K562 (cell line): ENCODE data around the gene CDC42EP2. TPM values are rescaled to one million over a fixed set of nuclear protein-coding genes. Genes with fewer than 3 reads are reported as not detected.

Experiments used
- ATAC-seq: fragments of 200-7000 bp; cut with Tn5 transposase; 3 replicates; pipeline ENCODE4 v1.9.1; 2020; ENCODE audit warnings: moderate library complexity
- BruUV-seq: library from RNA; stranded (reverse); fragments of 400-500 nt; replicated peaks from 2 replicates; lab custom pipeline; 2021; lab: Mats Ljungman, UMichigan
- CTCF ChIA-PET: fragments of 300-600 bp; formaldehyde crosslinking; extraction: SDS; loops from one replicate; lab custom pipeline; 2021; ENCODE audit warnings: low intra/inter-chr PET ratio; lab: Yijun Ruan, JAX
- POLR2A ChIA-PET: fragments of 300-600, 350-650 bp; sonication (Branson Sonifier 250); formaldehyde crosslinking; extraction: SDS; loops from one replicate; lab custom pipeline; 2021; ENCODE audit warnings: antibody characterized with exemption, inconsistent platforms; lab: Yijun Ruan, JAX
- DNase-seq, 4 experiments: peaks; one replicate each; pipeline versions ENCODE4 v3.0.0 to v3.0.0-alpha.2; 2011 to 2018; ENCODE audit warnings: low spot score in 3 of 4, mixed read lengths in 3 of 4; ENCODE audit errors: extremely low read depth in 1 of 4
- FAIRE-seq: peaks from 2 replicates; lab custom pipeline; 2011; peaks lifted over from hg19 to GRCh38; lab: Jason Lieb, UNC
- H2AFZ ChIP-seq: 2 replicates; pipeline ENCODE4 v1.6.0; 2011; ENCODE audit warnings: low read depth, low read length, control low read depth, inconsistent platforms
- H3K27ac ChIP-seq: fragments of 200-600 bp; 3 replicates; pipeline ENCODE4 v1.8.0; 2011; ENCODE audit warnings: low read depth, mild to moderate bottlenecking, control low read depth, inconsistent platforms, low read length, moderate library complexity, mixed read lengths; ENCODE audit errors: extremely low read depth
- H3K27me3 ChIP-seq, 2 experiments: fragments of 300-600 bp in 1 of 2; 2 replicates in 1 of 2; 3 replicates in 1 of 2; pipeline versions ENCODE4 v1.6.0 to v1.8.0; 2011; ENCODE audit warnings: inconsistent platforms in 2 of 2, low read length in 2 of 2, mild to moderate bottlenecking in 1 of 2, mixed read lengths in 1 of 2, moderate library complexity in 1 of 2; ENCODE audit not compliant: control insufficient read depth in 2 of 2, insufficient read depth in 2 of 2
- H3K36me3 ChIP-seq: fragments of 300-600 bp; 3 replicates; pipeline ENCODE4 v1.8.0; 2011; ENCODE audit warnings: mild to moderate bottlenecking, low read length, inconsistent platforms; ENCODE audit not compliant: control insufficient read depth, insufficient read depth
- H3K4me1 ChIP-seq, 2 experiments: fragments of 200-600 bp in 1 of 2; replicated peaks in 1 of 2; 2 replicates in 1 of 2; 3 replicates in 1 of 2; pipeline versions ENCODE4 v1.5.1 to v1.8.0; 2011; ENCODE audit warnings: inconsistent platforms in 2 of 2, low read length in 2 of 2, mild to moderate bottlenecking in 1 of 2, mixed read lengths in 1 of 2, moderate library complexity in 1 of 2; ENCODE audit not compliant: control insufficient read depth in 2 of 2, insufficient read depth in 2 of 2
- H3K4me2 ChIP-seq: 2 replicates; pipeline ENCODE4 v1.6.1; 2011; ENCODE audit warnings: low read length, control low read depth, inconsistent platforms, mixed read lengths; ENCODE audit not compliant: insufficient read depth
- H3K4me3 ChIP-seq: fragments of 200-600 bp; sonication (generic), shearing (Covaris generic); 2 replicates; pipeline ENCODE4 v1.5.1; 2016; ENCODE audit warnings: control low read depth, inconsistent platforms
- H3K79me2 ChIP-seq: fragments of 200-600 bp; 3 replicates; pipeline ENCODE4 v1.8.0; 2011; ENCODE audit warnings: low read length, inconsistent platforms; ENCODE audit not compliant: control insufficient read depth, insufficient read depth
- H3K9ac ChIP-seq, 2 experiments: 2 replicates each; pipeline versions ENCODE4 v1.6.0 to v1.6.1; 2011; ENCODE audit warnings: low read depth in 2 of 2, low read length in 2 of 2, control low read depth in 1 of 2, inconsistent platforms in 1 of 2, mild to moderate bottlenecking in 1 of 2, mixed read lengths in 1 of 2; ENCODE audit not compliant: insufficient read depth in 1 of 2
- H3K9me1 ChIP-seq: one replicate; pipeline ENCODE4 v1.6.0; 2011; ENCODE audit warnings: inconsistent platforms, mild to moderate bottlenecking, low read length, moderate library complexity; ENCODE audit not compliant: control insufficient read depth, insufficient read depth
- H3K9me3 ChIP-seq: replicated peaks from 2 replicates; pipeline ENCODE4 v1.5.1; 2011; ENCODE audit warnings: low read depth, low read length, inconsistent platforms; ENCODE audit not compliant: control insufficient read depth, insufficient read depth
- H4K20me1 ChIP-seq: replicated peaks from 2 replicates; pipeline ENCODE4 v1.6.1; 2011; ENCODE audit warnings: low read length, inconsistent platforms, mixed read lengths; ENCODE audit not compliant: control insufficient read depth, insufficient read depth
- BRD4 ChIP-seq: fragments of 200-600 bp; sonication (generic); IDR thresholded peaks from 2 replicates; pipeline ENCODE4 v1.6.1; 2017; ENCODE audit warnings: inconsistent platforms
- EHMT2 ChIP-seq: fragments of 450-650 bp; IDR thresholded peaks from 2 replicates; pipeline ENCODE4 v1.6.1; 2018; ENCODE audit warnings: antibody characterized with exemption
- ESRRA ChIP-seq: fragments of 450-650 bp; IDR thresholded peaks from 2 replicates; pipeline ENCODE4 v1.6.1; 2014; ENCODE audit warnings: low read depth, mild to moderate bottlenecking, moderate library complexity, borderline replicate concordance
- HDGF ChIP-seq: fragments of 450-650 bp; IDR thresholded peaks from 2 replicates; pipeline ENCODE4 v1.6.1; 2016
- HNRNPH1 ChIP-seq: fragments of 200-400 bp; formaldehyde crosslinking; optimal IDR thresholded peaks from 2 replicates; pipeline ENCODE3; 2017; ENCODE audit warnings: low read depth, mild to moderate bottlenecking, low read length, moderate library complexity
- NFIC ChIP-seq: fragments of 450-650 bp; IDR thresholded peaks from 2 replicates; pipeline ENCODE4 v1.6.1; 2017; ENCODE audit warnings: mild to moderate bottlenecking, inconsistent platforms
- PCBP1 ChIP-seq: fragments of 200-400 bp; formaldehyde crosslinking; IDR thresholded peaks from 2 replicates; pipeline ENCODE4 v1.6.1; 2018; ENCODE audit warnings: mild to moderate bottlenecking, low read depth, low read length; ENCODE audit not compliant: poor library complexity, severe bottlenecking
- RAD21 ChIP-seq, 2 experiments: fragments of 250-450 bp in 1 of 2; fragments of 450-650 bp in 1 of 2; sonication (Bioruptor Pico) in 1 of 2; formaldehyde crosslinking in 1 of 2; IDR thresholded peaks in 1 of 2; conservative IDR thresholded peaks in 1 of 2; 2 replicates each; pipeline versions ENCODE4 v1.4.0 to v1.8.0; 2020 to 2022; ENCODE audit warnings: mild to moderate bottlenecking in 2 of 2, moderate library complexity in 1 of 2
- RBM17 ChIP-seq: fragments of 200-400 bp; formaldehyde crosslinking; IDR thresholded peaks from 2 replicates; pipeline ENCODE4 v1.6.1; 2017; ENCODE audit warnings: low read depth, mild to moderate bottlenecking, low read length, borderline replicate concordance
- TAF9B ChIP-seq: fragments of 450-650 bp; IDR thresholded peaks from 2 replicates; pipeline ENCODE4 v1.6.1; 2018; ENCODE audit warnings: mild to moderate bottlenecking; ENCODE audit not compliant: partially characterized antibody
- TAL1 ChIP-seq: fragments of 450-650 bp; IDR thresholded peaks from 2 replicates; pipeline ENCODE4 v1.6.1; 2016; ENCODE audit warnings: mild to moderate bottlenecking
- THRA ChIP-seq: fragments of 450-650 bp; IDR thresholded peaks from 2 replicates; pipeline ENCODE4 v1.6.1; 2017; ENCODE audit warnings: mild to moderate bottlenecking, moderate library complexity
- ZC3H4 ChIP-seq: sonication (generic); formaldehyde crosslinking; IDR thresholded peaks from 2 replicates; pipeline ENCODE4 v1.9.0; 2021; ENCODE audit warnings: missing genetic modification reagents, borderline replicate concordance
- ZNF23 ChIP-seq: fragments of 250-450 bp; sonication (Bioruptor Pico); IDR thresholded peaks from 2 replicates; pipeline ENCODE4 v1.4.0; 2020; ENCODE audit warnings: mild to moderate bottlenecking
- WGBS: fragments of 100-300 bp; shearing (Covaris generic); methylation state at CpG from one replicate; pipeline ENCODE4 v1.1.6; 2016; ENCODE audit warnings: low coverage, mixed read lengths; ENCODE audit not compliant: insufficient coverage; ENCODE audit errors: missing lambda C conversion rate; 5-methylcytosine and 5-hydroxymethylcytosine counted together
- in situ Hi-C: fragments of 300-500 bp; cut with MboI; formaldehyde crosslinking; loops from 4 replicates; pipeline ENCODE4 v1.15.0; 2018; ENCODE audit warnings: inconsistent platforms, mixed read lengths
- intact Hi-C: fragments of 100-400 bp; cut with micrococcal nuclease; formaldehyde crosslinking; loops from 2 replicates; pipeline ENCODE4 v1.14.2; 2022
- polyA plus RNA-seq, 8 experiments: library from polyadenylated mRNA; depleted of rRNA in 4 of 8; stranded (reverse) in 5 of 8; unstranded in 3 of 8; fragments of >200 nt; fragmentation: Nextera tagmentation in 2 of 8; fragmentation: Illumina TruSeq in 1 of 8; extraction: Ambion mirVana in 2 of 8; extraction: Trizol in 1 of 8; gene quantifications; 2 replicates each; pipeline versions ENCODE4 v1.2.1 to v1.2.3, GENCODE V29; 2011 to 2014; ENCODE audit warnings: inconsistent platforms in 1 of 8, missing spikeins in 1 of 8
- total RNA-seq, 7 experiments: library from RNA; depleted of rRNA in 6 of 7; stranded (reverse); fragments of >200 nt in 6 of 7; fragmentation: Illumina TruSeq in 2 of 7; extraction: Trizol in 2 of 7; gene quantifications; 2 replicates each; pipeline versions ENCODE4 v1.2.1 to v1.2.3, GENCODE V29; 2011 to 2021; ENCODE audit warnings: low replicate concordance in 1 of 7
- TF ChIP-seq, protein P1 (sequence below), 2 experiments: fragments of 450-650 bp in 1 of 2; sonication (generic) in 1 of 2; formaldehyde crosslinking; conservative IDR thresholded peaks; 2 replicates each; pipeline versions ENCODE4 v1.4.0 to v1.8.1; 2020 to 2022; ENCODE audit warnings: mild to moderate bottlenecking in 1 of 2, missing genetic modification reagents in 1 of 2
- TF ChIP-seq, protein P2 (sequence below): fragments of 250-450 bp; sonication (Bioruptor Pico); IDR thresholded peaks from 2 replicates; pipeline ENCODE4 v1.4.0; 2020; ENCODE audit warnings: mild to moderate bottlenecking, moderate library complexity, borderline replicate concordance
- TF ChIP-seq, protein P3 (sequence below): fragments of 450-650 bp; IDR thresholded peaks from 2 replicates; pipeline ENCODE4 v1.6.1; 2016

CDC42EP2 gene
- total and polyA plus RNA-seq, 9 of the 15 experiments (the other 6 are each of a cell fraction or from before 2014, with no cell fraction given) = 0.27 to 3.5 (median 0.83) TPM; not detected in 1

GRCh38 chr11:65366340-65366773, 51.7 kb downstream of the CDC42EP2 start:
- Histone ChIP-seq H3K9me1 (no peaks in the 10 kb centered on the region), H2AFZ (peak overlapping the region; percentile 73; the same call in 1 of the 2 replicates), H3K27ac (peak overlapping the region; percentile 12; the same call in 2 of the 3 replicates), H3K27me3 (no peaks in the 10 kb centered on the region), H3K4me2 (peak overlapping the region; percentile 69), H3K79me2 (peaks cover 6% of the 10 kb centered on the region; the same call in 2 of the 3 replicates), H3K36me3 (no peaks in the 10 kb centered on the region), H3K9me3 (no peaks in the 10 kb centered on the region), H3K4me1 (peaks cover 34 to 40% of the 10 kb centered on the region in 2 experiments; a peak in 4 of 5 replicates), H3K4me3 (no peak overlapping the region), H3K9ac (peak overlapping the region in 1 of 2 experiments; percentile 34; a peak in 1 of 4 replicates), H4K20me1 (no peaks in the 10 kb centered on the region)
- in situ Hi-C loops = loop anchor here (5.0 kb wide), 1 partner anchor 146 kb away; no protein-coding TSS in a partner anchor
- WGBS = 0% methylated on average over 4 of the region's 4 CpGs
- ChIA-PET POLR2A (interaction anchor here (0.8 to 10.7 kb wide), 7 partner anchors 9 to 140 kb away, joined by 3 to 152 read pairs (median 7); partner anchors contain the start of genes MALAT1 and NEAT1), CTCF (interaction anchor here (0.8 to 2.0 kb wide), 4 partner anchors 67 to 150 kb away, joined by 3 to 7 read pairs (median 5); no protein-coding TSS in a partner anchor)
- intact Hi-C loops = loop anchor here (1.0 to 2.0 kb wide), 4 partner anchors 50 to 144 kb away; no protein-coding TSS in a partner anchor
- ATAC-seq = peak; percentile 82
- peak; percentile 58 for FAIRE-seq
- DNase-seq = peak; percentile 70 to 83 (median 76)
- BruUV-seq = no TSS peak
- TF ChIP-seq RAD21 (CRISPR knock-in tag; conservative IDR thresholded peaks at IDR 0.05 in 1 of 2, IDR thresholded peaks at IDR 0.05 in 1 of 2) (peak; percentile 90 to 93), ESRRA (peak; percentile 64), ZC3H4 (CRISPR knock-in tag) (no peak), HNRNPH1 (no peak), ZNF23 (CRISPR knock-in tag) (no peak), THRA (no peak), NFIC (0 out of 2 replicates have a peak, but pooled peaks have one; percentile 13), HDGF (no peak), RBM17 (no peak), TAF9B (no peak), TAL1 (no peak), BRD4 (no peak), EHMT2 (no peak), PCBP1 (no peak)
- TF ChIP-seq, protein P1, sequence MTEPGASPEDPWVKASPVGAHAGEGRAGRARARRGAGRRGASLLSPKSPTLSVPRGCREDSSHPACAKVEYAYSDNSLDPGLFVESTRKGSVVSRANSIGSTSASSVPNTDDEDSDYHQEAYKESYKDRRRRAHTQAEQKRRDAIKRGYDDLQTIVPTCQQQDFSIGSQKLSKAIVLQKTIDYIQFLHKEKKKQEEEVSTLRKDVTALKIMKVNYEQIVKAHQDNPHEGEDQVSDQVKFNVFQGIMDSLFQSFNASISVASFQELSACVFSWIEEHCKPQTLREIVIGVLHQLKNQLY (CRISPR knock-in tag; conservative IDR thresholded peaks at IDR 0.05) = no peak
- TF ChIP-seq, protein P2, sequence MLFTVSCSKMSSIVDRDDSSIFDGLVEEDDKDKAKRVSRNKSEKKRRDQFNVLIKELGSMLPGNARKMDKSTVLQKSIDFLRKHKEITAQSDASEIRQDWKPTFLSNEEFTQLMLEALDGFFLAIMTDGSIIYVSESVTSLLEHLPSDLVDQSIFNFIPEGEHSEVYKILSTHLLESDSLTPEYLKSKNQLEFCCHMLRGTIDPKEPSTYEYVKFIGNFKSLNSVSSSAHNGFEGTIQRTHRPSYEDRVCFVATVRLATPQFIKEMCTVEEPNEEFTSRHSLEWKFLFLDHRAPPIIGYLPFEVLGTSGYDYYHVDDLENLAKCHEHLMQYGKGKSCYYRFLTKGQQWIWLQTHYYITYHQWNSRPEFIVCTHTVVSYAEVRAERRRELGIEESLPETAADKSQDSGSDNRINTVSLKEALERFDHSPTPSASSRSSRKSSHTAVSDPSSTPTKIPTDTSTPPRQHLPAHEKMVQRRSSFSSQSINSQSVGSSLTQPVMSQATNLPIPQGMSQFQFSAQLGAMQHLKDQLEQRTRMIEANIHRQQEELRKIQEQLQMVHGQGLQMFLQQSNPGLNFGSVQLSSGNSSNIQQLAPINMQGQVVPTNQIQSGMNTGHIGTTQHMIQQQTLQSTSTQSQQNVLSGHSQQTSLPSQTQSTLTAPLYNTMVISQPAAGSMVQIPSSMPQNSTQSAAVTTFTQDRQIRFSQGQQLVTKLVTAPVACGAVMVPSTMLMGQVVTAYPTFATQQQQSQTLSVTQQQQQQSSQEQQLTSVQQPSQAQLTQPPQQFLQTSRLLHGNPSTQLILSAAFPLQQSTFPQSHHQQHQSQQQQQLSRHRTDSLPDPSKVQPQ (CRISPR knock-in tag) = no peak
- TF ChIP-seq, protein P3, sequence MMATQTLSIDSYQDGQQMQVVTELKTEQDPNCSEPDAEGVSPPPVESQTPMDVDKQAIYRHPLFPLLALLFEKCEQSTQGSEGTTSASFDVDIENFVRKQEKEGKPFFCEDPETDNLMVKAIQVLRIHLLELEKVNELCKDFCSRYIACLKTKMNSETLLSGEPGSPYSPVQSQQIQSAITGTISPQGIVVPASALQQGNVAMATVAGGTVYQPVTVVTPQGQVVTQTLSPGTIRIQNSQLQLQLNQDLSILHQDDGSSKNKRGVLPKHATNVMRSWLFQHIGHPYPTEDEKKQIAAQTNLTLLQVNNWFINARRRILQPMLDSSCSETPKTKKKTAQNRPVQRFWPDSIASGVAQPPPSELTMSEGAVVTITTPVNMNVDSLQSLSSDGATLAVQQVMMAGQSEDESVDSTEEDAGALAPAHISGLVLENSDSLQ = 0 out of 2 replicates have a peak, but pooled peaks have one; percentile 13
